WI38 (cell line): ENCODE data around the gene EME1.

Experiments
- H3K4me3 ChIP-seq: 2 replicates; pipeline ENCODE4 v1.5.1; 2011; ENCODE audit warnings: low read depth, mild to moderate bottlenecking, control low read depth, low read length
- TF ChIP-seq, protein P1 (sequence below): IDR thresholded peaks from 2 replicates; pipeline ENCODE4 v1.5.1; 2012; ENCODE audit warnings: low read depth, mild to moderate bottlenecking, control low read depth, low read length

The EME1 gene

DNA sequence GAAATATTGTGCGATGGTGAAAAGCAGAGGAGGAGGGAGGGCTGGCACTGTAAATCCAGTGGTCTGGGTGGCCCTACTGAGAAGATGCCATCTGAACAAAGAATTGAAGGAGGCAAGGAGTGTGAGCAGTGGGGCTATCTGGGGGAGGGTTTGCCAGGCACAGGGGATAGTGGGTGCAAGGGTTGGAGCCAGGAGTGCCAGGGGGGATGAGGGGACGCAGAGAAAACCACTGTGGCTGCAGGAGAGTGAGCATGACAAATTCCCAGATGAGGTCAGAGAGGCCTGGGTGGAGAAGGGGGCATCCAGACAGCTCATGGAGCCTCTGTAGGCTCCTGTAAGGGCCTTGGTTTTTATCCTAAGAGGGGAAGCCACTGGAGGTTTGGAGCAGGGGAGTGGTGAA, 22.3 kb upstream of the EME1 start:
- no peak overlapping the region for H3K4me3 ChIP-seq
- TF ChIP-seq, protein P1, sequence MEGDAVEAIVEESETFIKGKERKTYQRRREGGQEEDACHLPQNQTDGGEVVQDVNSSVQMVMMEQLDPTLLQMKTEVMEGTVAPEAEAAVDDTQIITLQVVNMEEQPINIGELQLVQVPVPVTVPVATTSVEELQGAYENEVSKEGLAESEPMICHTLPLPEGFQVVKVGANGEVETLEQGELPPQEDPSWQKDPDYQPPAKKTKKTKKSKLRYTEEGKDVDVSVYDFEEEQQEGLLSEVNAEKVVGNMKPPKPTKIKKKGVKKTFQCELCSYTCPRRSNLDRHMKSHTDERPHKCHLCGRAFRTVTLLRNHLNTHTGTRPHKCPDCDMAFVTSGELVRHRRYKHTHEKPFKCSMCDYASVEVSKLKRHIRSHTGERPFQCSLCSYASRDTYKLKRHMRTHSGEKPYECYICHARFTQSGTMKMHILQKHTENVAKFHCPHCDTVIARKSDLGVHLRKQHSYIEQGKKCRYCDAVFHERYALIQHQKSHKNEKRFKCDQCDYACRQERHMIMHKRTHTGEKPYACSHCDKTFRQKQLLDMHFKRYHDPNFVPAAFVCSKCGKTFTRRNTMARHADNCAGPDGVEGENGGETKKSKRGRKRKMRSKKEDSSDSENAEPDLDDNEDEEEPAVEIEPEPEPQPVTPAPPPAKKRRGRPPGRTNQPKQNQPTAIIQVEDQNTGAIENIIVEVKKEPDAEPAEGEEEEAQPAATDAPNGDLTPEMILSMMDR, result no peak

DNA sequence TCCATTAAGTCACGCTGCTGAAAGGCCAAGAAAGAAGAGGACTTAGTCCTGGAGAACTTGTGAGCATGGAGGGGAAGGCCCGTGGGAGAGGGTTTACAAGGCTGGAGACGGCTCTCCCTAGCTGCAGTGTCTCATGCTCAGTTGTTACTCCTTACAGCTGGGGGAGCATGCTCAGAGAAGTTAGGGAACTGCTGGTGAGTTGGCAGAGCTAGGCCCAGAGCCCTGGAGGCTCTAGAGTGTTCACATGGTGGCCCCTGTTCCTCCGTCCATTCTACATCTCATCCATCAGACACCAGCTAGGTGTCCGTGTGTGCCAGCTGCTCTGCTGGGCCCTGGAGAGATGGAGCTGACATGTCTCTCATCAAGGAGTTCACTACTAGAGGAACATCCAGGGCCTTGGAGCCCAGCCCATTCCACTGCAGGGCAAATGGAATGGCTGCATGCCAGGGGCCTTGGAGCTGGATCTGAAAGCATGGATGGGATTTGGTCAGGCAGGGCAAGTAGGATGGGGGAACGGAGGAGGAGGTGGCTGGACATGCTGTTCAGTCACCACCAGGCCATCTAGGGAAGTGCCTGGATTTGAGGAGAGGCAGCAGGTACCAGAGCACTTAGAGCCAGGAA, 20.8 kb upstream of the EME1 start:
- TF ChIP-seq, protein P1, result no peak
- no peak overlapping the region for H3K4me3 ChIP-seq

DNA sequence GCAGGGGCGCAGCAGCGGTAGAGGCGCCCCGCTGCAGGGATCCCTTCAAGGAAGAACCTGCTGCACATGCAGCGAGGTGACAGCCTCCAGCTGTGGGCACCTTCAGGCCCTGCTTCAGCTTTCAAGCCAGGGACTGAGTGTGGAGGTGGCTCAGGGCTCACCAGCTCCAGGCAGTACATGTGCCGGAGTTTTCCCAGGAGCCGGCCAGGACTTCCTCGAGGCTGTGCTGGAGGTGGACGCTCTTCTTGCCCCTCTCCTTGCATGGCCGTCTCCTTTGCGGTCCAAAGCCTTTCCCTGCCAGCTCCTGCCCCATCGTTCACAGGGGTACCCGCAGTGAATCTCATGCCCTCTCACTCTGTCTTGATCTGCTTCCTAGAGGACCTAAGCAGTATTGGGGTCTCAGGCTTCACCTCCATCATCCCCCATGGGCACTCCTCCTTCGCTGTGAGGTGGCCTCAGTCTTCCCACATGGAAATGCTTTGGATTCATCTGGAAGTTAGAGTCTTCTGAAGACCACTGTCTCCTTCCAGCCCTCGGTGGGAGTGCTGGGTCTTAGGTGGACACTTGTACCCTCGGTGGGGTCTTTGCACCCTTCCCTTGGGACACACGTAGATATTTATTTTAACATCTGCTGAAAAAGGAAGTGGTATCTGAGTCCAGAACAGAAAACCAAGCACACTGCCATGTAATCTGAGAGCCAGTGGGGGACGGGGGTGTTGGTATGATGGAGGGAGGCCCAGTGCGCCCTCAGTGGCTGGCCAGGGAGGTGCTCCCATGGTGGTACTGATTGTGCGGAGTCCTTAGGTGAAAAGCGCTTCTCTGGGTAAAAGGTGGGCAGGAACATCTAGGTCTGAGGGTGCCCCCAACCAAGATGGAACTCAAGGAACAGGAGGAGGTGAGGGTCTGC, 20.1 kb upstream of the EME1 start:
- H3K4me3 ChIP-seq, result no peak overlapping the region
- TF ChIP-seq, protein P1, result no peak

DNA sequence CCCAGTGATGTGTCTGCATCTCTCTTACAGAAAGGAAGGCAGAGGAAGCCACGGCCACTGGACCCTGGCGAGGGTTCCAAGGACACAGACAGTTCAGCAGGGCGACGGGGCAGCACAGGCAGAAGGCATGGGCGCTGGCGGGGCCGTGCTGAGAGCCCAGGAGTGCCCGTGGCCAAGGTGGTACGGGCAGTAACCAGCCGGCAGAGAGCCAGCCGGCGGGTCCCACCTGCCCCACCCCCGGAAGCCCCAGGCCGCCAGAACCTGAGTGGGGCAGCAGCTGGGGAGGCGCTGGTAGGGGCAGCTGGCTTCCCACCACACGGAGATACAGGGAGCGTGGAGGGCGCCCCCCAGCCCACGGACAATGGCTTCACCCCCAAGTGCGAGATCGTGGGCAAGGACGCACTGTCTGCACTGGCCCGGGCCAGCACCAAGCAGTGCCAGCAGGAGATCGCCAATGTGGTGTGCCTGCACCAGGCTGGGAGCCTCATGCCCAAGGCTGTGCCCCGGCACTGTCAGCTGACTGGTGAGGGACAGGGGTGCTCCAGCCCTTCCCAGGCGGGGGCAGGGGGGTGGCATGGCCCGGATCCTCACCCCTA, 19.3 kb upstream of the EME1 start:
- TF ChIP-seq, protein P1, result no peak

DNA sequence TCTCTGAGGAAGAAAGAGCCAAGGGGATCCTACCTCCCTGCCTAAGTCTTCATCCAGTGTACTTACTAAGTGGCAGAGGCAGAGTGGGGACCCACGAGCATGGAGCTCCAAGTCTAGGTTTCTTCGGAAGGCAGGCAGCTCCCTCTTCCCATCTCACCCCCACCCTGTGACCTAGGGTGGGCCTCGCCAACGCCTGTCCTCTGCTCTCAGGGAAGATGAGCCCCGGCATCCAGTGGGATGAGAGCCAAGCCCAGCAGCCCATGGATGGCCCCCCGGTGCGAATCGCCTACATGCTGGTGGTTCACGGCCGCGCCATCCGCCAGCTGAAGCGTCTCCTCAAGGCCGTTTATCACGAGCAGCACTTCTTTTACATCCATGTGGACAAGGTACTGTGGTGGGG, 18.8 kb upstream of the EME1 start:
- TF ChIP-seq, protein P1, result no peak
- no peak overlapping the region for H3K4me3 ChIP-seq

More for the DNA sequence above, 19.3 kb upstream of the EME1 start:
- H3K4me3 ChIP-seq, result no peak overlapping the region

DNA sequence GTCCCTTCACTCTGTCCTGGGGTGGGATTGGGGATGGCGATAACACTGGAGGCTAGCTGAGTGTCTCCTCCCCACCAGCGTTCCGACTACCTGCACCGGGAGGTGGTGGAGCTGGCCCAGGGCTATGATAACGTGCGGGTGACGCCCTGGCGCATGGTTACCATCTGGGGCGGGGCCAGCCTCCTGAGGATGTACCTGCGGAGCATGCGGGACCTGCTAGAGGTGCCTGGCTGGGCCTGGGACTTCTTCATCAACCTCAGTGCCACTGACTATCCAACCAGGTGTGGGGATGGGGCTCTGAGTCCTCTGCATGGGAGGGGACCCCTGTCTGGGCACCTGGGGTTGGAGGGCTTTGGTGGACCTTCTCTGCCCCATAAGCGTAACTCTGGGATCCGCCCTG, 18.3 kb upstream of the EME1 start:
- TF ChIP-seq, protein P1, result no peak
- no peak overlapping the region for H3K4me3 ChIP-seq

DNA sequence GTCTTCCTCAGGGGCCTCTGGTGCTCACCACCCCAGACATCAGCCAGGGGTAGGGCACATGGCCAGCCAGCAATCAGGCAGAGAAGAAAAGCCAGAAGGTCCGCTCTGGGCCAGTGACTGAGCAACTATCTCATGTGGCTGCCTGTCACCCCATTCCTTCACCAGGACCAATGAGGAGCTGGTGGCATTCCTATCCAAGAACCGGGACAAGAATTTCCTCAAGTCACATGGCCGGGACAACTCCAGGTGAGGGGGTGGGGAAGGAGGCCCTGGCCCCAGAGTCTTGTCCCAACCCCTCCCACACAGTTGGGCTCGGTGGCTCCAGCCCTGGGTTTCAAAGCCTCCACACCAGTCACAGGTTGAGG, 17.7 kb upstream of the EME1 start:
- H3K4me3 ChIP-seq, result no peak overlapping the region
- TF ChIP-seq, protein P1, result no peak
